Measurements from ENCODE around the gene NRIP2.

- TF ChIP-seq CTCF (IDR thresholded peaks at IDR 0.05) (no peak), POLR2A (IDR thresholded peaks at IDR 0.05) (no peak)
Observed at GRCh38 chr12:2804393-2805142, 30.3 kb downstream of the NRIP2 start.

All from esophagus squamous epithelium (tissue), 4 donors.